SJCRH30 (cell line): ENCODE data around the gene CCDC167. TPM values are rescaled to one million over a fixed set of nuclear protein-coding genes. Genes with fewer than 3 reads are reported as not detected.

Source experiments
- DNase-seq, 2 experiments: peaks; one replicate each; pipeline ENCODE4 v3.0.0-alpha.2; 2015 to 2020
- H3K27ac ChIP-seq: fragments of 250-450 bp; sonication (Bioruptor Pico); 2 replicates; pipeline ENCODE4 v1.5.1; 2020; ENCODE audit warnings: mild to moderate bottlenecking, moderate library complexity
- H3K27me3 ChIP-seq: fragments of 250-450 bp; sonication (Bioruptor Pico); 2 replicates; pipeline ENCODE4 v1.5.1; 2020; ENCODE audit warnings: mild to moderate bottlenecking, moderate library complexity
- H3K36me3 ChIP-seq: fragments of 250-450 bp; sonication (Bioruptor Pico); 2 replicates; pipeline ENCODE4 v1.5.1; 2020; ENCODE audit warnings: mild to moderate bottlenecking, moderate library complexity
- H3K4me1 ChIP-seq: fragments of 250-450 bp; sonication (Bioruptor Pico); 2 replicates; pipeline ENCODE4 v1.5.1; 2020; ENCODE audit warnings: mild to moderate bottlenecking, moderate library complexity
- H3K4me3 ChIP-seq: fragments of 250-450 bp; sonication (Bioruptor Pico); 2 replicates; pipeline ENCODE4 v1.5.1; 2020; ENCODE audit warnings: mild to moderate bottlenecking, moderate library complexity
- H3K9me3 ChIP-seq: fragments of 250-450 bp; sonication (Bioruptor Pico); replicated peaks from 2 replicates; pipeline ENCODE4 v1.5.1; 2020; ENCODE audit warnings: mild to moderate bottlenecking, moderate library complexity
- total RNA-seq: library from RNA; depleted of rRNA; stranded (reverse); fragments of >200 nt; shearing (Covaris generic); gene quantifications from 2 replicates; pipeline ENCODE4 v1.2.3, GENCODE V29; 2014; rRNA removed

CCDC167 gene
- total RNA-seq, 1 experiment from 2014 or later: 29.0 TPM

GRCh38 chr6:37433657-37434271 is 65.9 kb downstream of the CCDC167 start:
- no peaks in the 10 kb centered on the region for H3K9me3 ChIP-seq
- H3K4me1 ChIP-seq: peaks cover 5% of the 10 kb centered on the region
- H3K36me3 ChIP-seq: peaks cover 2% of the 10 kb centered on the region; the same call in 1 of the 2 replicates
- H3K27me3 ChIP-seq: no peaks in the 10 kb centered on the region
- peak in 1 of 2 experiments; percentile 39 for DNase-seq
- peak overlapping the region; percentile 87 for H3K4me3 ChIP-seq
- peak overlapping the region; percentile 67 for H3K27ac ChIP-seq

Other genes with a start within 250 kb of the CCDC167 start
- gene TBC1D22B, start 242.1 kb downstream of the CCDC167 start, total RNA-seq: 11.0 and 11.2 TPM in 2 replicates
- 0.73 TPM in 1 of 2 replicates, not detected in the other for gene TMEM217, start 241.7 kb downstream of the CCDC167 start, total RNA-seq
- gene RNF8, start 145.9 kb downstream of the CCDC167 start, total RNA-seq: 35.8 and 36.1 TPM in 2 replicates
- 39.1 and 45.2 TPM in 2 replicates for gene CMTR1, start 66.7 kb downstream of the CCDC167 start, total RNA-seq
- 3.3 and 4.8 TPM in 2 replicates for gene MDGA1, start 198.0 kb upstream of the CCDC167 start, total RNA-seq